SU-DHL-6 (cell line): ENCODE results near the gene CAPG.

Source experiments
- H2AFZ ChIP-seq: fragments of 200-600 bp; sonication (generic); 2 replicates; pipeline ENCODE4 v1.6.1; 2014; ENCODE audit warnings: low read depth, mild to moderate bottlenecking, moderate library complexity, mixed read lengths, antibody characterized with exemption, low read length; ENCODE audit not compliant: severe bottlenecking
- H3F3A ChIP-seq: fragments of 200-600 bp; shearing (Covaris generic); 2 replicates; pipeline ENCODE4 v1.6.0; 2016; ENCODE audit warnings: antibody characterized with exemption, mild to moderate bottlenecking; ENCODE audit not compliant: insufficient read depth
- H3K27ac ChIP-seq: fragments of 200-600 bp; sonication (generic); 2 replicates; pipeline ENCODE4 v1.5.1; 2016; ENCODE audit warnings: low read depth, mild to moderate bottlenecking, low read length, moderate library complexity, mixed read lengths
- H3K27me3 ChIP-seq: fragments of 200-600 bp; sonication (generic), shearing (Covaris generic); 2 replicates; pipeline ENCODE4 v1.6.0; 2014; ENCODE audit warnings: mild to moderate bottlenecking, low read length
- H3K36me3 ChIP-seq: fragments of 200-600 bp; sonication (generic); 2 replicates; pipeline ENCODE4 v1.6.1; 2014; ENCODE audit warnings: mild to moderate bottlenecking, low read length, mixed read lengths
- H3K4me2 ChIP-seq: fragments of 300-600, 200-600 bp; shearing (Covaris generic), sonication (generic); 2 replicates; pipeline ENCODE4 v1.6.0; 2014; ENCODE audit warnings: low read length, low read depth, mild to moderate bottlenecking; ENCODE audit not compliant: poor library complexity, severe bottlenecking
- H3K4me3 ChIP-seq: fragments of 200-600 bp; sonication (generic); 2 replicates; pipeline ENCODE4 v1.5.1; 2014; ENCODE audit warnings: antibody characterized with exemption, low read length, mild to moderate bottlenecking, mixed read lengths; ENCODE audit not compliant: insufficient read depth, poor library complexity, severe bottlenecking
- H3K79me2 ChIP-seq: fragments of 200-600 bp; sonication (generic); 2 replicates; pipeline ENCODE4 v1.6.1; 2014; ENCODE audit warnings: mild to moderate bottlenecking, low read length, moderate library complexity; ENCODE audit not compliant: insufficient read depth
- H3K9ac ChIP-seq: fragments of 200-600 bp; sonication (generic); 2 replicates; pipeline ENCODE4 v1.7.0; 2014; ENCODE audit warnings: mild to moderate bottlenecking, low read length
- H3K9me2 ChIP-seq: fragments of 200-600 bp; sonication (generic); replicated peaks from 2 replicates; pipeline ENCODE4 v1.6.1; 2014; ENCODE audit warnings: low read length; ENCODE audit not compliant: insufficient read depth
- H3K9me3 ChIP-seq: fragments of 200-600 bp; sonication (generic); 2 replicates; pipeline ENCODE4 v1.6.1; 2014; ENCODE audit warnings: low read length, mixed read lengths; ENCODE audit not compliant: insufficient read depth
- H4K20me1 ChIP-seq: fragments of 200-600 bp; sonication (generic); 2 replicates; pipeline ENCODE4 v1.6.1; 2014; ENCODE audit warnings: low read depth, mild to moderate bottlenecking, antibody characterized with exemption, low read length, moderate library complexity, mixed read lengths
- CTCF ChIP-seq: fragments of 200-600 bp; sonication (generic); IDR thresholded peaks from one replicate; pipeline ENCODE4 v1.5.1; 2017; ENCODE audit warnings: antibody characterized with exemption, mild to moderate bottlenecking, low read length, moderate library complexity; ENCODE audit not compliant: insufficient read depth, poor library complexity, severe bottlenecking
- EZH2phosphoT487 ChIP-seq: fragments of 200-600 bp; sonication (generic), shearing (Covaris generic); conservative IDR thresholded peaks from 2 replicates; pipeline ENCODE4 v1.6.1; 2018; ENCODE audit warnings: mild to moderate bottlenecking, antibody characterized with exemption, low read length, moderate library complexity, mixed read lengths

CAPG gene

GRCh38 chr2:85398426-85399182 is 11.6 kb downstream of the CAPG start:
- Histone ChIP-seq H3K4me3 (no peak overlapping the region), H3K9ac (no peak overlapping the region), H3K9me2 (no peaks in the 10 kb centered on the region), H3K27ac (no peak overlapping the region), H3F3A (no peaks in the 10 kb centered on the region), H3K4me2 (no peak overlapping the region), H3K36me3 (no peaks in the 10 kb centered on the region), H3K27me3 (no peaks in the 10 kb centered on the region), H2AFZ (no peak overlapping the region), H4K20me1 (no peaks in the 10 kb centered on the region), H3K9me3 (no peaks in the 10 kb centered on the region), H3K79me2 (no peaks in the 10 kb centered on the region)
- TF ChIP-seq CTCF (no peak), EZH2phosphoT487 (no peak)

- Histone ChIP-seq H3K36me3 (no peaks in the 10 kb centered on the region), H4K20me1 (no peaks in the 10 kb centered on the region), H3K9ac (no peak overlapping the region), H3K79me2 (no peaks in the 10 kb centered on the region), H3F3A (no peaks in the 10 kb centered on the region), H2AFZ (no peak overlapping the region), H3K9me3 (no peaks in the 10 kb centered on the region), H3K27ac (no peak overlapping the region), H3K4me3 (no peak overlapping the region), H3K4me2 (no peak overlapping the region), H3K9me2 (no peaks in the 10 kb centered on the region), H3K27me3 (no peaks in the 10 kb centered on the region)
- TF ChIP-seq EZH2phosphoT487 (no peak), CTCF (no peak)
Measured at GRCh38 chr2:85397925-85398331, 12.2 kb downstream of the CAPG start.

- H3K9me2 ChIP-seq, result no peaks in the 10 kb centered on the region
- no peak overlapping the region for H2AFZ ChIP-seq
- H3K4me2 ChIP-seq, result no peak overlapping the region
- no peak overlapping the region for H3K27ac ChIP-seq
- H4K20me1 ChIP-seq, result no peaks in the 10 kb centered on the region
- TF ChIP-seq EZH2phosphoT487, result no peak
- no peak for TF ChIP-seq CTCF
- H3K9ac ChIP-seq, result no peak overlapping the region
- H3K36me3 ChIP-seq, result no peaks in the 10 kb centered on the region
- no peaks in the 10 kb centered on the region for H3K27me3 ChIP-seq
- no peaks in the 10 kb centered on the region for H3K9me3 ChIP-seq
- no peaks in the 10 kb centered on the region for H3F3A ChIP-seq
- no peak overlapping the region for H3K4me3 ChIP-seq
- no peaks in the 10 kb centered on the region for H3K79me2 ChIP-seq
Measured at GRCh38 chr2:85396531-85397470, 13.4 kb downstream of the CAPG start.
